HepG2 (cell line): Measurements from ENCODE around the gene TSGA10IP. TPM values are rescaled to one million over a fixed set of nuclear protein-coding genes. Genes with fewer than 3 reads are reported as not detected.

Experiments
- HES4 ChIP-seq: sonication (generic); formaldehyde crosslinking; IDR thresholded peaks from 2 replicates; pipeline ENCODE4 v1.9.0; 2021; ENCODE audit warnings: mild to moderate bottlenecking, missing genetic modification reagents, borderline replicate concordance
- HOXA3 ChIP-seq: sonication (generic); formaldehyde crosslinking; IDR thresholded peaks from 2 replicates; pipeline ENCODE4 v1.5.0; 2020; ENCODE audit warnings: missing genetic modification reagents
- JUNB ChIP-seq: sonication (generic); formaldehyde crosslinking; IDR thresholded peaks from 2 replicates; pipeline ENCODE4 v1.8.0; 2022; ENCODE audit warnings: missing genetic modification reagents, mild to moderate bottlenecking, borderline replicate concordance
- KDM4B ChIP-seq: sonication (generic); formaldehyde crosslinking; IDR thresholded peaks from 2 replicates; pipeline ENCODE4 v1.4.0; 2020; ENCODE audit warnings: missing genetic modification reagents
- MBNL3 ChIP-seq: fragments of 250-450 bp; sonication (Bioruptor Pico); conservative IDR thresholded peaks from 2 replicates; pipeline ENCODE4 v1.8.0; 2022; ENCODE audit warnings: mild to moderate bottlenecking, inconsistent platforms
- NAIF1 ChIP-seq: sonication (generic); formaldehyde crosslinking; IDR thresholded peaks from 2 replicates; pipeline ENCODE4 v1.5.0; 2020; ENCODE audit warnings: mild to moderate bottlenecking, missing genetic modification reagents, borderline replicate concordance
- ONECUT2 ChIP-seq: sonication (generic); formaldehyde crosslinking; IDR thresholded peaks from 2 replicates; pipeline ENCODE4 v1.4.0; 2020; ENCODE audit warnings: missing genetic modification reagents
- PAWR ChIP-seq: sonication (generic); formaldehyde crosslinking; IDR thresholded peaks from 2 replicates; pipeline ENCODE4 v1.4.0; 2020; ENCODE audit warnings: missing genetic modification reagents, mild to moderate bottlenecking, borderline replicate concordance
- PITX1 ChIP-seq: sonication (generic); formaldehyde crosslinking; IDR thresholded peaks from 2 replicates; pipeline ENCODE4 v1.5.1; 2020; ENCODE audit warnings: mild to moderate bottlenecking, missing genetic modification reagents
- RFXAP ChIP-seq: sonication (generic); formaldehyde crosslinking; IDR thresholded peaks from 2 replicates; pipeline ENCODE4 v1.4.0; 2020; ENCODE audit warnings: missing genetic modification reagents, borderline replicate concordance
- SMAD9 ChIP-seq: sonication (generic); formaldehyde crosslinking; IDR thresholded peaks from 2 replicates; pipeline ENCODE4 v1.5.1; 2020; ENCODE audit warnings: mild to moderate bottlenecking, missing genetic modification reagents
- SNRNP70 ChIP-seq: fragments of 200-400 bp; formaldehyde crosslinking; IDR thresholded peaks from 2 replicates; pipeline ENCODE4 v1.6.1; 2017; ENCODE audit warnings: mild to moderate bottlenecking, low read depth, low read length, moderate library complexity
- SOX5 ChIP-seq: IDR thresholded peaks from 2 replicates; pipeline ENCODE4 v1.6.1; 2016; ENCODE audit warnings: borderline replicate concordance
- YY1 ChIP-seq: IDR thresholded peaks from 2 replicates; pipeline ENCODE4 v1.6.1; 2011; ENCODE audit warnings: low read length, low read depth, moderate library complexity, mild to moderate bottlenecking; ENCODE audit not compliant: insufficient read depth, insufficient replicate concordance
- ZBTB38 ChIP-seq: sonication (generic); formaldehyde crosslinking; IDR thresholded peaks from 2 replicates; pipeline ENCODE4 v1.5.1; 2020; ENCODE audit warnings: mild to moderate bottlenecking, missing genetic modification reagents
- ZKSCAN8 ChIP-seq: IDR thresholded peaks from 2 replicates; pipeline ENCODE4 v1.6.1; 2016; ENCODE audit warnings: borderline replicate concordance, missing genetic modification reagents, missing compliant biosample characterization
- ZNF232 ChIP-seq: sonication (generic); formaldehyde crosslinking; IDR thresholded peaks from 2 replicates; pipeline ENCODE4 v1.4.0; 2020; ENCODE audit warnings: missing genetic modification reagents, borderline replicate concordance
- ZNF331 ChIP-seq: sonication (generic); formaldehyde crosslinking; IDR thresholded peaks from 2 replicates; pipeline ENCODE4 v1.4.0; 2020; ENCODE audit warnings: missing genetic modification reagents
- ZNF335 ChIP-seq: sonication (generic); formaldehyde crosslinking; IDR thresholded peaks from 2 replicates; pipeline ENCODE4 v1.4.0; 2020; ENCODE audit warnings: missing genetic modification reagents
- ZNF33A ChIP-seq: sonication (generic); formaldehyde crosslinking; IDR thresholded peaks from 2 replicates; pipeline ENCODE4 v1.5.1; 2020; ENCODE audit warnings: missing genetic modification reagents, mild to moderate bottlenecking, moderate library complexity, borderline replicate concordance
- ZNF557 ChIP-seq: sonication (generic); formaldehyde crosslinking; IDR thresholded peaks from 2 replicates; pipeline ENCODE4 v1.4.0; 2020; ENCODE audit warnings: missing genetic modification reagents
- ZNF572 ChIP-seq: sonication (generic); formaldehyde crosslinking; IDR thresholded peaks from 2 replicates; pipeline ENCODE4 v1.5.1; 2020; ENCODE audit warnings: mild to moderate bottlenecking, missing genetic modification reagents
- ZNF605 ChIP-seq: sonication (generic); formaldehyde crosslinking; IDR thresholded peaks from 2 replicates; pipeline ENCODE4 v1.8.0; 2022; ENCODE audit warnings: mild to moderate bottlenecking, missing genetic modification reagents
- ZNF7 ChIP-seq: IDR thresholded peaks from 2 replicates; pipeline ENCODE4 v1.6.1; 2016; ENCODE audit warnings: missing biosample characterization, missing genetic modification reagents
- ZNF773 ChIP-seq: sonication (generic); formaldehyde crosslinking; IDR thresholded peaks from 2 replicates; pipeline ENCODE4 v1.4.0; 2020; ENCODE audit warnings: missing genetic modification reagents, borderline replicate concordance
- ZNF782 ChIP-seq: sonication (generic); formaldehyde crosslinking; IDR thresholded peaks from 2 replicates; pipeline ENCODE4 v1.4.0; 2020; ENCODE audit warnings: missing genetic modification reagents, mild to moderate bottlenecking, borderline replicate concordance
- polyA plus RNA-seq, 8 experiments: library from polyadenylated mRNA; depleted of rRNA in 3 of 8; stranded (reverse) in 7 of 8; unstranded in 1 of 8; fragments of >200 nt; fragmentation: Illumina TruSeq in 4 of 8; extraction: Trizol in 4 of 8; gene quantifications; 2 replicates each; pipeline versions ENCODE4 v1.2.1 to v1.2.3, GENCODE V29; 2011 to 2016; ENCODE audit warnings: low read depth in 4 of 8, missing spikeins in 1 of 8, mixed read lengths in 1 of 8; ENCODE audit not compliant: insufficient read depth in 1 of 8
- total RNA-seq, 5 experiments: library from RNA; depleted of rRNA; stranded (reverse); fragments of >200 nt; fragmentation: Illumina TruSeq; extraction: Trizol; gene quantifications; 2 replicates each; pipeline ENCODE4 v1.2.3, GENCODE V29; 2016; ENCODE audit warnings: low read depth in 1 of 5
- TF ChIP-seq, protein P1 (sequence below): sonication (generic); formaldehyde crosslinking; IDR thresholded peaks from 2 replicates; pipeline ENCODE4 v1.5.1; 2020; ENCODE audit warnings: mild to moderate bottlenecking, missing genetic modification reagents

TSGA10IP gene
- total and polyA plus RNA-seq, 2 of the 13 experiments (the other 11 are each of a cell fraction or from before 2014, with no cell fraction given): not detected

GRCh38 chr11:65961267-65962140 lies 16.2 kb downstream of the TSGA10IP start, which contains the start of gene SART1 (continued):
- TF ChIP-seq, protein P1, sequence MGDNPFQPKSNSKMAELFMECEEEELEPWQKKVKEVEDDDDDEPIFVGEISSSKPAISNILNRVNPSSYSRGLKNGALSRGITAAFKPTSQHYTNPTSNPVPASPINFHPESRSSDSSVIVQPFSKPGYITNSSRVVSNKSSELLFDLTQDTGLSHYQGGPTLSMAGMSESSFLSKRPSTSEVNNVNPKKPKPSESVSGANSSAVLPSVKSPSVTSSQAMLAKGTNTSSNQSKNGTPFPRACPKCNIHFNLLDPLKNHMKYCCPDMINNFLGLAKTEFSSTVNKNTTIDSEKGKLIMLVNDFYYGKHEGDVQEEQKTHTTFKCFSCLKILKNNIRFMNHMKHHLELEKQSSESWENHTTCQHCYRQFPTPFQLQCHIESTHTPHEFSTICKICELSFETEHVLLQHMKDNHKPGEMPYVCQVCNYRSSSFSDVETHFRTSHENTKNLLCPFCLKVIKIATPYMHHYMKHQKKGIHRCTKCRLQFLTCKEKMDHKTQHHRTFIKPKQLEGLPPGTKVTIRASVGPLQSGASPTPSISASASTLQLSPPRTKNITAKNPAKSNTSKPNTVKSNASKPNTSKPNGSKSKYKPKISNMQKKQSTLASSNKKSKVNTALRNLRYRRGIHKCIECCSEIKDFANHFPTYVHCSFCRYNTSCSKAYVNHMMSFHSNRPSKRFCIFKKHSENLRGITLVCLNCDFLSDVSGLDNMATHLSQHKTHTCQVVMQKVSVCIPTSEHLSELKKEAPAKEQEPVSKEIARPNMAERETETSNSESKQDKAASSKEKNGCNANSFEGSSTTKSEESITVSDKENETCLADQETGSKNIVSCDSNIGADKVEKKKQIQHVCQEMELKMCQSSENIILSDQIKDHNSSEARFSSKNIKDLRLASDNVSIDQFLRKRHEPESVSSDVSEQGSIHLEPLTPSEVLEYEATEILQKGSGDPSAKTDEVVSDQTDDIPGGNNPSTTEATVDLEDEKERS (CRISPR knock-in tag): no peak
- peak; percentile 87 for TF ChIP-seq YY1
- peak; percentile 80; the same call in 1 of the 2 replicates for TF ChIP-seq ZNF331 (CRISPR knock-in tag)
- no peak for TF ChIP-seq JUNB (CRISPR knock-in tag)
- TF ChIP-seq MBNL3 (CRISPR knock-in tag): no peak
- TF ChIP-seq NAIF1: no peak
- no peak for TF ChIP-seq ONECUT2
- TF ChIP-seq ZNF773 (CRISPR knock-in tag): no peak
- peak; percentile 51; the same call in 1 of the 2 replicates for TF ChIP-seq PITX1 (CRISPR knock-in tag)
- no peak for TF ChIP-seq ZNF782 (CRISPR knock-in tag)
- peak; percentile 27; the same call in 1 of the 2 replicates for TF ChIP-seq SOX5 (CRISPR knock-in tag)
- TF ChIP-seq ZNF605 (CRISPR knock-in tag): no peak
- no peak for TF ChIP-seq HES4
- no peak for TF ChIP-seq ZKSCAN8 (CRISPR knock-in tag)
- peak; percentile 94 for TF ChIP-seq HOXA3 (CRISPR knock-in tag)
- no peak for TF ChIP-seq ZNF232 (CRISPR knock-in tag)
- TF ChIP-seq ZBTB38 (CRISPR knock-in tag): peak; percentile 40
- no peak for TF ChIP-seq ZNF572 (CRISPR knock-in tag)
- no peak for TF ChIP-seq SNRNP70
- TF ChIP-seq ZNF335 (CRISPR knock-in tag): peak; percentile 69; the same call in 1 of the 2 replicates
- 0 out of 2 replicates have a peak, but pooled peaks have one; percentile 38 for TF ChIP-seq RFXAP
- no peak for TF ChIP-seq ZNF7 (CRISPR knock-in tag)
- no peak for TF ChIP-seq PAWR (CRISPR knock-in tag)
- no peak for TF ChIP-seq KDM4B (CRISPR knock-in tag)
- no peak for TF ChIP-seq ZNF33A (CRISPR knock-in tag)
- peak; percentile 77; the same call in 1 of the 2 replicates for TF ChIP-seq SMAD9 (CRISPR knock-in tag)
- TF ChIP-seq ZNF557 (CRISPR knock-in tag): no peak
